WTC11 (cell line): ENCODE results near the gene CDH13.

Source experiments
- CTCF ChIP-seq: fragments of 200-600 bp; IDR thresholded peaks from 2 replicates; pipeline ENCODE4 v1.8.0; 2022; ENCODE audit warnings: antibody characterized with exemption
- FOXJ3 ChIP-seq: sonication (generic); formaldehyde crosslinking; IDR thresholded peaks from 2 replicates; pipeline ENCODE4 v1.9.0; 2021; ENCODE audit warnings: missing genetic modification reagents, mild to moderate bottlenecking, borderline replicate concordance
- IRF2 ChIP-seq: sonication (generic); formaldehyde crosslinking; IDR thresholded peaks from 2 replicates; pipeline ENCODE4 v1.8.0; 2022; ENCODE audit warnings: low read depth, missing genetic modification reagents, borderline replicate concordance
- PRDM15 ChIP-seq: sonication (generic); formaldehyde crosslinking; IDR thresholded peaks from 2 replicates; pipeline ENCODE4 v1.8.0; 2022; ENCODE audit warnings: missing genetic modification reagents
- USF2 ChIP-seq: sonication (generic); formaldehyde crosslinking; IDR thresholded peaks from 2 replicates; pipeline ENCODE4 v1.8.1; 2023; ENCODE audit warnings: mild to moderate bottlenecking, missing genetic modification reagents, moderate library complexity
- ZNF317 ChIP-seq: sonication (generic); formaldehyde crosslinking; IDR thresholded peaks from 2 replicates; pipeline ENCODE4 v1.8.1; 2023; ENCODE audit warnings: low read depth, mild to moderate bottlenecking, moderate library complexity, missing genetic modification reagents, borderline replicate concordance

- no peak for TF ChIP-seq CTCF
- no peak for TF ChIP-seq USF2
- TF ChIP-seq PRDM15 (CRISPR knock-in tag): no peak
- TF ChIP-seq IRF2 (CRISPR knock-in tag): no peak
- TF ChIP-seq ZNF317 (CRISPR knock-in tag): no peak
- TF ChIP-seq FOXJ3: no peak
Measured at GRCh38 chr16:83393196-83393981, 766.6 kb downstream of the CDH13 start.
